ENCODE measurements around the gene AK2.

Gene AK2

GRCh38 chr1:33010932-33011731 lies 25.6 kb downstream of the AK2 start:
- TF ChIP-seq TSHZ2 (CRISPR knock-in tag; IDR thresholded peaks at IDR 0.05) (0 out of 2 replicates have a peak, but pooled peaks have one; percentile 30), ZNF70 (CRISPR knock-in tag; IDR thresholded peaks at IDR 0.05) (peak; percentile 53; the same call in 1 of the 2 replicates), BACH2 (CRISPR knock-in tag; IDR thresholded peaks at IDR 0.05; ENCODE audit: borderline replicate concordance) (no peak)
- no peak; the same call in 2 of the 3 replicates for ATAC-seq

DNA sequence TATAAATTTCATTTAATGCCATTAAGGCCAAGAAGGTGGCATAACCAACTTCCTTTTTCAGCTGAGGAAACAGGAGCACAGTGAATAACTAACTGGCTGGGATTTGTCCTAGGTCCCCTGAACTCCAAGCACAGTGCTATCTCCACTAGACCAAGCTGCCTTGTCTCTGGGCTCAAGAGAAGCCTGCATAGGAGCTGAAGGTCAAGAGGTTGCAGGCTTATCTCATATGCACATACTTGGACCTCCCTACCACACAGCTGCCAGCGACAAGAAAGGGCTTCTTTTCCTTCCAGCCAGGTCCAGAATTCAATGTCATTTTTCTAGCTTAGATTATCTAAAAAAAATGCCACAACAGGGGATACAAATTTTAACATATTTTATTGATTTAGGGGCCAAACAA lies 27.1 kb downstream of the AK2 start:
- TF ChIP-seq, protein P1, sequence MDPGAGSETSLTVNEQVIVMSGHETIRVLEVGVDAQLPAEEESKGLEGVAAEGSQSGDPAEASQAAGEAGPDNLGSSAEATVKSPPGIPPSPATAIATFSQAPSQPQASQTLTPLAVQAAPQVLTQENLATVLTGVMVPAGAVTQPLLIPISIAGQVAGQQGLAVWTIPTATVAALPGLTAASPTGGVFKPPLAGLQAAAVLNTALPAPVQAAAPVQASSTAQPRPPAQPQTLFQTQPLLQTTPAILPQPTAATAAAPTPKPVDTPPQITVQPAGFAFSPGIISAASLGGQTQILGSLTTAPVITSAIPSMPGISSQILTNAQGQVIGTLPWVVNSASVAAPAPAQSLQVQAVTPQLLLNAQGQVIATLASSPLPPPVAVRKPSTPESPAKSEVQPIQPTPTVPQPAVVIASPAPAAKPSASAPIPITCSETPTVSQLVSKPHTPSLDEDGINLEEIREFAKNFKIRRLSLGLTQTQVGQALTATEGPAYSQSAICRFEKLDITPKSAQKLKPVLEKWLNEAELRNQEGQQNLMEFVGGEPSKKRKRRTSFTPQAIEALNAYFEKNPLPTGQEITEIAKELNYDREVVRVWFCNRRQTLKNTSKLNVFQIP (CRISPR knock-in tag; IDR thresholded peaks at IDR 0.05; ENCODE audit: borderline replicate concordance, low read depth) = no peak
- TF ChIP-seq ARNTL (CRISPR knock-in tag; IDR thresholded peaks at IDR 0.05; ENCODE audit: borderline replicate concordance, low read depth) (no peak), BACH2 (CRISPR knock-in tag; IDR thresholded peaks at IDR 0.05; ENCODE audit: borderline replicate concordance) (no peak), ZFP30 (CRISPR knock-in tag; IDR thresholded peaks at IDR 0.05) (no peak), ZFP3 (CRISPR knock-in tag; IDR thresholded peaks at IDR 0.05) (no peak), TCF4 (CRISPR knock-in tag; IDR thresholded peaks at IDR 0.05; ENCODE audit: borderline replicate concordance) (no peak), ESRRG (CRISPR knock-in tag; IDR thresholded peaks at IDR 0.05) (no peak), RARB (CRISPR knock-in tag; IDR thresholded peaks at IDR 0.05) (no peak)
- TF ChIP-seq, protein P2, sequence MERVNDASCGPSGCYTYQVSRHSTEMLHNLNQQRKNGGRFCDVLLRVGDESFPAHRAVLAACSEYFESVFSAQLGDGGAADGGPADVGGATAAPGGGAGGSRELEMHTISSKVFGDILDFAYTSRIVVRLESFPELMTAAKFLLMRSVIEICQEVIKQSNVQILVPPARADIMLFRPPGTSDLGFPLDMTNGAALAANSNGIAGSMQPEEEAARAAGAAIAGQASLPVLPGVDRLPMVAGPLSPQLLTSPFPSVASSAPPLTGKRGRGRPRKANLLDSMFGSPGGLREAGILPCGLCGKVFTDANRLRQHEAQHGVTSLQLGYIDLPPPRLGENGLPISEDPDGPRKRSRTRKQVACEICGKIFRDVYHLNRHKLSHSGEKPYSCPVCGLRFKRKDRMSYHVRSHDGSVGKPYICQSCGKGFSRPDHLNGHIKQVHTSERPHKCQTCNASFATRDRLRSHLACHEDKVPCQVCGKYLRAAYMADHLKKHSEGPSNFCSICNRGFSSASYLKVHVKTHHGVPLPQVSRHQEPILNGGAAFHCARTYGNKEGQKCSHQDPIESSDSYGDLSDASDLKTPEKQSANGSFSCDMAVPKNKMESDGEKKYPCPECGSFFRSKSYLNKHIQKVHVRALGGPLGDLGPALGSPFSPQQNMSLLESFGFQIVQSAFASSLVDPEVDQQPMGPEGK (CRISPR knock-in tag; IDR thresholded peaks at IDR 0.05; ENCODE audit: borderline replicate concordance) = no peak
- TF ChIP-seq, protein P3, sequence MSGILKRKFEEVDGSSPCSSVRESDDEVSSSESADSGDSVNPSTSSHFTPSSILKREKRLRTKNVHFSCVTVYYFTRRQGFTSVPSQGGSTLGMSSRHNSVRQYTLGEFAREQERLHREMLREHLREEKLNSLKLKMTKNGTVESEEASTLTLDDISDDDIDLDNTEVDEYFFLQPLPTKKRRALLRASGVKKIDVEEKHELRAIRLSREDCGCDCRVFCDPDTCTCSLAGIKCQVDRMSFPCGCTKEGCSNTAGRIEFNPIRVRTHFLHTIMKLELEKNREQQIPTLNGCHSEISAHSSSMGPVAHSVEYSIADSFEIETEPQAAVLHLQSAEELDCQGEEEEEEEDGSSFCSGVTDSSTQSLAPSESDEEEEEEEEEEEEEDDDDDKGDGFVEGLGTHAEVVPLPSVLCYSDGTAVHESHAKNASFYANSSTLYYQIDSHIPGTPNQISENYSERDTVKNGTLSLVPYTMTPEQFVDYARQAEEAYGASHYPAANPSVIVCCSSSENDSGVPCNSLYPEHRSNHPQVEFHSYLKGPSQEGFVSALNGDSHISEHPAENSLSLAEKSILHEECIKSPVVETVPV (CRISPR knock-in tag; IDR thresholded peaks at IDR 0.05) = no peak
- no peak for ATAC-seq

DNA sequence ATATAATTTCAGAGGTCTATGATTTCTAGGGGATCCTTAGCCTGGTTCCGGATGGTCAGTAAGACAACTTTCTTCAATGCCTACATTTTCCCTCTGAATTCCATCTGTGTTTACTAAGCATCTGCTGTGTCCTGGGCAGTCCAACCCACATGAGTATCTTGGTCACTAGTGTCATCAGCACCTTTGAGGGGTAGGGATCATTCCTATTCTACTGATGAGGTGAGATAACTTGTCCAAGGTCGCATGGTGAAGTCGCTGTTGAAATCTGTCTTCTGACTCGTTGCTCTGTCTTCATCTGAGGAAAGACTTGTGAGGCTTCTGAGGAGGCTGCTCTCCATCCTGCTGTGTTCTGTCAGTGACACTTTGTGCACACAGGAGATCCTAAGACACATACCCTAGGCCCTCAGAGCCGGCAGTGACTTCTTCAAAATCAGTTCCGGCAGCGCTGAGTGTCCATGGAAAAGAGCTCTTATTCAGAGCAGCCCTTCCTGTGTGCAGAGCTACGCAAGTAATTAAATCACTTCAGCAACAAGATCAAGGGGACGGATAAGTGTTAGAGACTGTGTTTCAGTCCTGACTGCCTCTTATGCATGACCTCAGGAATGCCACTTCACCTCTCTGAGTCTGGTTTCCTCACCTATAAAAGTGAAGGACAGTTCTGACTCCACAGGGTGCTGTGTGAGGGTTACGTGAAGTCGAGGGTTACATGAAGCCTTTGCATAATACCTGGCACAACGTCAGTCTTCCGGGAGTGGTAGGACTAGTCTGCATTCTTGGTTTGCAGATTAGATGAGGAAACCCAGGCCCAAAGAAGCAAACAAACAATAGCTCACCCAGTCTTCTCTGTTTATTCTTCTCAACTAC lies 28.4 kb downstream of the AK2 start:
- no peak for ATAC-seq
- no peak for TF ChIP-seq ZNF565 (CRISPR knock-in tag; conservative IDR thresholded peaks at IDR 0.05; ENCODE audit: low read depth)
- TF ChIP-seq, protein P3 (CRISPR knock-in tag; IDR thresholded peaks at IDR 0.05) = no peak
- TF ChIP-seq ZNF70 (CRISPR knock-in tag; IDR thresholded peaks at IDR 0.05) = no peak
- no peak for TF ChIP-seq ESRRG (CRISPR knock-in tag; IDR thresholded peaks at IDR 0.05)

All from SK-N-SH treated with all-trans-retinoic acid at 6 μM for 48 hours (cell line).